SIG-M5 treated with dmso at 0.1 percent for 504 hours (cell line): ENCODE measurements around the gene TOP2A.
A peak's percentile ranks its signal among the peaks of the same experiment; 100 is the strongest.
"Not testable (repeated sequence)": the region's sequence is repeated elsewhere in the genome, so short reads cannot be mapped to it uniquely, and the experiment has no call there.

ENCODE experiments used
- DNase-seq: peaks from one replicate; lab custom pipeline; 2025; ENCODE audit not compliant: unreplicated experiment; lab: John Stamatoyannopoulos, UW

Gene TOP2A

GRCh38 chr17:40432864-40433528 lies 15.3 kb upstream of the TOP2A start:
- no peak for DNase-seq

- DNase-seq, result no peak
Measured at GRCh38 chr17:40431231-40431602, 13.5 kb upstream of the TOP2A start.

- DNase-seq, result no peak
Measured at GRCh38 chr17:40430272-40431230, 12.9 kb upstream of the TOP2A start.

- DNase-seq, result no peak
Measured at GRCh38 chr17:40427002-40427491, 9.4 kb upstream of the TOP2A start.

GRCh38 chr17:40425741-40426140 lies 8.0 kb upstream of the TOP2A start:
- no peak for DNase-seq

GRCh38 chr17:40422990-40423633 lies 5.4 kb upstream of the TOP2A start:
- peak; percentile 44 for DNase-seq

GRCh38 chr17:40419559-40420331 lies 2.0 kb upstream of the TOP2A start:
- DNase-seq, result peak; percentile 32

GRCh38 chr17:40418428-40418706 lies 671 bp upstream of the TOP2A start:
- no peak for DNase-seq

GRCh38 chr17:40417258-40417608 lies 463 bp downstream of the TOP2A start:
- peak; percentile 54 for DNase-seq

- no peak for DNase-seq
Measured at GRCh38 chr17:40416671-40417070, 1.0 kb downstream of the TOP2A start.

- peak; percentile 55 for DNase-seq
Measured at GRCh38 chr17:40415390-40415789, 2.3 kb downstream of the TOP2A start.

GRCh38 chr17:40414312-40414711 lies 3.4 kb downstream of the TOP2A start:
- DNase-seq, result not testable (repeated sequence)

- no peak for DNase-seq
Measured at GRCh38 chr17:40412880-40413279, 4.8 kb downstream of the TOP2A start.

- no peak for DNase-seq
Measured at GRCh38 chr17:40411821-40412220, 5.9 kb downstream of the TOP2A start.

- no peak for DNase-seq
Measured at GRCh38 chr17:40410082-40410481, 7.6 kb downstream of the TOP2A start.

- not testable (repeated sequence) for DNase-seq
Measured at GRCh38 chr17:40409540-40409939, 8.2 kb downstream of the TOP2A start.

- no peak for DNase-seq
Measured at GRCh38 chr17:40407460-40407859, 10.2 kb downstream of the TOP2A start.

GRCh38 chr17:40404003-40404402 lies 13.7 kb downstream of the TOP2A start:
- no peak for DNase-seq

GRCh38 chr17:40402668-40403067 lies 15.0 kb downstream of the TOP2A start:
- no peak for DNase-seq

GRCh38 chr17:40399185-40399584 lies 18.5 kb downstream of the TOP2A start:
- DNase-seq, result peak; percentile 48

- not testable (repeated sequence) for DNase-seq
Measured at GRCh38 chr17:40386555-40386954, 31.1 kb downstream of the TOP2A start.
